HG03108 (cell line): Measurements from ENCODE around the gene WWOX.
A peak's percentile ranks its signal among the peaks of the same experiment; 100 is the strongest.

Source experiments
- ATAC-seq: cut with Tn5 transposase; IDR thresholded peaks from one replicate; pipeline ENCODE4 v1.9.1; 2021; ENCODE audit warnings: moderate library complexity; ENCODE audit not compliant: unreplicated experiment

Gene WWOX

DNA sequence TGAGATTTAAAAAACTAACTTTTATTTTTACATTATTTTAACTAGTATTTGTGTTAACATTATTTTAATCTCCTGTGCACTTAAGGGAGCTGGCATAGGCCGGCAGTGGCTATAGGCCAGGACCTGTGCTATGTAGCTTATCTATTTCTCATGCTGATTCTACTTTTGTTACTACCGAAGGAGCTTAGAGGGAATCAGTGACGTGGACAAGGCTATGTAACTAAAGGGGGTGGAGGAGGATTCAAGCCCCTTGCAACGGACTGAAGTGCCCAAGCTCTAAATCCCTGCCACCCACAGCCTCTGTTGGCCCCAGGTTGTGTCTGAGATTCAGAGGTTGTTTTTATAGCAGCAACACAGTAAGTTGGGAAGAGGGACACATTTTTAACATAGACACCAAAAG, 356.4 kb downstream of the WWOX start:
- ATAC-seq, result no peak

DNA sequence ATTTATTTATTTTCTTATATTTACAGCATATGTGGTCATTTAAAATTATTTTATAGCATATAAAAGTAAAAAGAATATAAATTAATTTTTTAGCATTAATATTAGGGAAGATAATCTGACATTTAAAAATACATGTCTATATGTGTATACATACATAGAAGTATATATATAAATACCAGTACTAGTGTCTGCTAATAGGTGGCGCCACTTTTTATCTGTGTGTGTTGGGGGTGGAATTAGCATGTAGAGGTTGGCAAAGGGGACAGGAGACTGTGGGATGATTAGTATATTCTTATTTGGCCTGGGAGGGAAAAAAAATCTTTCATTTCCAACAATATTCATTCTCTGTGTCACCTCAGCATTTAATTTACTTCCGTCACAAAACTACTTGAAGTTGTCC, 359.1 kb downstream of the WWOX start:
- ATAC-seq, result no peak

DNA sequence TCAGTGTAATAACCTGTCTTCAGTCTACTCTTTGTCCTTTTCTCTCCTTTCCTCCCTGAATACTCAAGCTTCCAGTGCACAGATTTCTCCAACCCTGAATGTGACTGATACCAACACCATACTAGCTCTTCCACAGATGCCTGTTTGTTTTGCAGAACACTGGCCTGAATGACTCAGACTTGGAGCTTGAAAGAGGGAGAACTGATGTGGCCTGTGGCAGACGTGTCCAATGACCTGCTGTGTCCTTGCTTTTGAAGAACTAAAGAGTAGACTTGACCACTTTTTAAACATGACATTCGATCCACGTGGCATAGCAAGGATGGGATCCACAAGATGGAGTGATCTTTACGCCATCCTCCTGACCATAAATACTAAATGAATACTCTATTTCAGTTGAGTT, 361.0 kb downstream of the WWOX start:
- ATAC-seq, result no peak

DNA sequence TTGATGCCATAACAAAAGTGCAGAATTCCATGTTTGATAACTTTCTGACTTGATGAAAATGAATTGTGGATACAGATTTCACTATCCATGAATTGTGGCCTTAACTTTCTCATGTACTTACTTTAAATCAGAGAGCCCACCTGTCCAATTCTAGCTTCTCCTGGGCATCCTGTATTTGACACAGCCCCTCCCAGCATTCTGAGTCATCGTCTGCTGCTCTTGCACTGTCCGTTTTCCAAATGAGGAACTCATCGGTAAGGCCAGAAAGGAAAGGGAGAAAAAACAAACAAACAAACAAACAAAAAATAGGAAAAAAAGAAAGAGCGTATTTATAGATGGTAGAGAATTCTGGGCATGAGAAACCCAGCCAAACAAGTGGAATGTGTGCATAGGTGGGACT, 361.6 kb downstream of the WWOX start:
- no peak for ATAC-seq

DNA sequence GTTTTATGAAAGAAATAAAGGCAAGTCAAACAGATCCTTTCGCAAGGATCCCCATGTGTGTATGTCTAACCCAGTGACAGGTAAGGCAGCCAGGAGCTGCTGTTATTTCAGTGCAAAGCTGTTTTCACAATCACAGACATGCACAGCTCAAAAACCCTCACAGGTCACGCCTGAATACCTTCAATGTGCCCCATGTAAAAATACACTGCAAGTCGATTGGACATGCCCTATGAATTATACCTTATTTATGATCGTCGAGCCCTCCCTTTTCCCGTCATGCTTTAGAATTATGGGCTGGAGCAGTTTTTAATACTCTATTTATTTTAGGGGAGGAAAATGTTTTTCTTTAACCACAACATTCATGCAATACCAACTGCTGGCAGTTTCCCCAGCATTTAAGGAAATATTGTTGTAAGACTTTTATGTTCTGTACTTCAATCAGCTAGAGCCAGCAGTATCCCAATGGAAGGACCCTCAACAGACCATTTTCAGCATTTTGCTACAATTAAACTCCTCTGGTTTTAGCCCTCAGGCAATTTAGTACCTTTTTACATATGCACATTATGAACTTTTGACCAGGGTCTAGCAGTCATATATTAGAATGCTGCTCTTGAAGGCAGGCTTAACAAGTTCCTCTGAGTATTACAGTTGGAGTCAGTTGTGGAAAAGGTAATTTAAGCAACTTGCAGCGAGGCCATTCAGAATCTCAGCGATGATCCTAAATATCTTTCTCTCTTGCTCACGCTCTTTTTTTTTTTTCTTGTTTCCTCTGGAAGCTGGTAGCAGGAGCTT, 362.2 kb downstream of the WWOX start:
- ATAC-seq, result no peak

DNA sequence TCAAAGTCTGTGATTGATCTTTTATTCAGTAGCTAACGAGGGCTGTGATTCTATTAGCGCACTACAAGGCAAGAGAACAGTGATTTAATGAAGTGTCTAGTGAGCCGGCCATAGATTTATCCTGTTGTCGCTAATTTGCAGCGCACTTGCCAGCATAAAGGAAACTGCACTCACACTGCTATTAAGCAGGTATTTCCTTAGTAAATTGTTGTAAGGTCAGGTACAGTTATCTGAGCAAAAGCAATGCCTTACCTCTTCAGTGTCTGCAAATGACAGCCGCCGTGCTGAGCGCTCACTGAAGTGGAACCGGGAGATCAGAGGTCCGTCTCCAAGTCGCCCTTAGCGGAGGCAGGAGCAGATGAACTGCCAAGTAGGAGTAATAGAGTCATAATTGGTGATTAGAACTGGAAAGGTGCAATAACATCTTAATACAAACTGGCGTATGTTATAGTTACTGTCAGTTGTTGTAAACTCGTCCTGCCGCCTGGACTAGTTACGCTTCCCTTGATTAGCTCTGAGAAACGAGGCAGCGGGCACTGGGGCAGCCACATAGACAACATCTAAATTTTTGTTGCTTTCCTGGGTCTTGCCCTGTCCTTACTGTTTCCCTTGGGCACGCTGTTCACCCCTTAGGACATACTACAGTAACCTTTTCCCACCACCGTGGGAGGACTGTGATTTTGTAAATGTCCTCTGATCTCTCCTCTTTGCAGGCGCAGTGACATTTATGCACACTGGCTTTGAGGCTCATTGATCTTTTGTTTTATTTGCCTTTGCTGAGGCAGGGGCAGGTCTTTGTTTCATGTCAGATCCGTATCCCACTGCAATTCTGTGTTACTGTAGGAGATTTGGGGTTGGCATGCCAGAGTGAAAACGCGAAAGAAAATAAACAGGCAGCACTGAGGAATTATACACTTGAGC, 363.1 kb downstream of the WWOX start:
- ATAC-seq, result no peak

DNA sequence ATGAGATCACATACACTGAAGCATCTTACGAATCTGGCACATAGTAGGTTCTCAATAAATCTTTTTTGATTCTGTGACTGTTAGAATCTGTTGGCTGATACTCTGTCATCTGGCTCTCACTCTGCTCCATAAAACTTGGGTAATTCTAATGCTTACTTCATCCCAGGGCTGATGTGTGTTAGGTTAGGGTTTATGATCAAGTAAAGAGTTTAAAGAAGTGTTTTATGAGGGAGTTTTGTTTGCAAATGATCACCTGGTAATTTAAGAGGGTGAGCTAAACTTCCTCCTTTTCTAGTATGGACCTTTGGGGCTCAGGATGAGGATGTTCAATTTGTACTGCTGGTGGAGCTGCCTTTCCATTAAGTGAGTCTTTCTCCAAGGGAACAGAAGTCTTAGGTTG, 364.1 kb downstream of the WWOX start:
- ATAC-seq, result no peak

DNA sequence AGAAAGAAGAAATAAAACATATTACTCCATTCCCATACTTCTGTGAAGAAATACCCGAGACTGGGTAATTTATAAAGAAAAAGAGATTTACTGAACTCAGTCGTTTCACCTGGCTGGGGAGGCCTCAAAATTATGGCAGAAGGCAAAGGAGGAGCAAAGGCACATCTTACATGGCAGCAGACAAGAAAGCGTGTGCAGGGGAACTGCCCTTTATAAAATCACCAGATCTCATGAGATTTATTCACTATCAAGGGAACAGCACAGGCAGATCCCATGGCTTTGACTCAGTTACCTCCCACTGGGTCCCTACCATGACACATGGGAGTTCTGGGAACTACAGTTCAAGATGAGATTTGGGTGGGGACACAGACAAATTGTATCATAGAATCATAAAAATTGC, 365.4 kb downstream of the WWOX start:
- ATAC-seq, result no peak

DNA sequence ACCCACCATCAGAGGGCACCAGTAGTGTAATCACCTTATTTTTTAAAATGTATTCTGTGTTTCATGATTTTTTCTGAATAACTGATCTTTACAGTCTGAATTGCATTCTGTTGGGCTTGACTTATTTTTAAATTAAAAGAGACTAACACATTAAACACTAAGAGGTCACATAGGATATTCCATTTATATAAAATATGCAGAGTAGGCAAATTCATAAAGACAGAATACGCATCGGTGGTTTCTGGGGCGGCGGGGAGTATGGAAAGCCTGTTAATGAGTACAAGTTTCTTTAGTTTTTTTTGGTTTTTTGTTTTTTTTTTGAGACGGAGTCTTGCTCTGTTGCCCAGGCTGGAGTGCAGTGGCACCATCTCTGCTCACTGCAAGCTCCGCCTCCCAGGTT, 366.3 kb downstream of the WWOX start:
- no peak for ATAC-seq

DNA sequence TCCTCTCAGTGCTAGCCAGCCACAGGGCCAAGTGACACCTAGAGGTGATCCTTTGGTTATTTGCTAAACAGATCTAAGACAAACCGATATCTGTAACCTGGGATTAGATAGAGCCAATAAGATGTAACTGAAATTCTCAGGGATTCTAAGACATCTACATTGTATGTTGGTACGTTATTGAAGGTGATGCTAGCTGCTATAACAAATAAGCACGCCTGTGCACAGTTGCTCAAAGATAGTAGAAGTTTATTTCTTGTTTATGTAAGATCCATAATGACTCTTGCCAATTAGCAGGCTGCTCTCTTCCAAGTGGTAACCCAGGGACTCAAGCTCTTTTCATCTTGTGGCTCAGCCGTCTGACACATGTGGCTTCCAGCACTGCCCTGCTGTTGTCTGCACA, 370.3 kb downstream of the WWOX start:
- no peak for ATAC-seq

DNA sequence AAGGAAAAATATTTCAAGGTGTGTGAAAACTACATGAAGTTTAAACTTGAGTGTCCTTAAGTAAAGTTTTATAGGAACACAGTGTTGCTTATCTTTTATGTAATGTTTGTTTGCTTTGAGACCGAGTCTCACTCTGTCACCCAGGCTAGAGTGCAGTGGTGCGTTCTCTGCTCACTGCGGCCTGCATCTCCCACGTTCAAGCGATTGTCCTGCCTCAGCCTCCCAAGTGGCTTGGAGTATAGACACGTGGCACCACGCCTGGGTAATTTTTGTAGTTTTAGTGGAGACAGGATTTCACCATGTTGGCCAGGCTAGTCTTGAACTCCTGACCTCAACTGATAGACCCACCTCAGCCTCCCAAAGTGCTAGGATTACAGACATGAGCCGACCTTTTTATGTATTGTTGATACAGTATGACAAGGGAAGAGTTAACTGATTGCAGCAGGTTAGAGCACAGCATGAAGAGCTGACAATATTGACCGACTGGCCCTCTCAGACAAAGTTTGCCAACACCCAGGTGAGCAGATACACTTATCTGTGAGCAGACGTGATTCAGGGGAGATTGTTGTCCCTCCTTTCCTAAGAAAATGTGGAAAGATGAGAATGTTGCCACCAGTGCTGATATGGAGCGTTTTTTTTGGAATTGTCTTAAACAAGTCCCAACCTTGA, 373.7 kb downstream of the WWOX start:
- ATAC-seq, result no peak

DNA sequence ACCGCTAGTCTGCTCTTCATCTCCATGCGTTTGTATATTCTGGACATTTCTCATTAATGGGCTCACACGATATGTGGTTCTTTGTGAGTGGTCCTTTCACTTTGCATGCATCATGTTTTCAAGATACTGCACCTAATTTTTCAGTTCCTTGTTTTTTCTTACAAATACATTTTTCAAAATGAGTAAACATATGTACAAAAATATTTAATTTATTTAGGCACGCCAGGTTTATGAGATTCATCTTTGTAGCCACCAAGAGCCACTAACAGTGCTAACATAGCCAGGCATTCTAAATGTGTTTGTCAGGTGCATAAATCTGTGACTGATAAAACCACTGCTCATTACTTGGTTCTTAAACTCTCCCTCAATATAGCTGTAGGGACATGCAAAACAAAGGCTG, 375.3 kb downstream of the WWOX start:
- peak; percentile 55 for ATAC-seq

DNA sequence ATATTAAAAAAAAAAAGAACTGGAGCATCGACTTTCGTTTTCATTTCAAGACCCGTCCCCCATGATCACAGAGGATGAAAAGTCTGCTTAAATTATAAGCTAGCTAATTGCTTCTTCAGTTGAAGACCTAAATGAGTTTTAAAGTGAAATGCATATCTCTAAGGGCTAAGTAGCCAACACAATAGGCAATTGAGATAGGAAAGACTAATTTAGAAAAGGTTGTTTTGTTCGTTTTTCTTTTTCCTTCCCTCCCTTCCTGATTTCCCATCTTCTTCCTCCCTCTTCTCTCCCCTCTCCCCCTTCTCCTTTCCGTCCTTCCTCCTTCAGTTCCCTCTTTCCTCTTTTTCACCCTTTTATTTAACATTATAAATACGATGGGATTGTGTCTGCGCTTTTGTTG, 377.2 kb downstream of the WWOX start:
- ATAC-seq, result no peak

DNA sequence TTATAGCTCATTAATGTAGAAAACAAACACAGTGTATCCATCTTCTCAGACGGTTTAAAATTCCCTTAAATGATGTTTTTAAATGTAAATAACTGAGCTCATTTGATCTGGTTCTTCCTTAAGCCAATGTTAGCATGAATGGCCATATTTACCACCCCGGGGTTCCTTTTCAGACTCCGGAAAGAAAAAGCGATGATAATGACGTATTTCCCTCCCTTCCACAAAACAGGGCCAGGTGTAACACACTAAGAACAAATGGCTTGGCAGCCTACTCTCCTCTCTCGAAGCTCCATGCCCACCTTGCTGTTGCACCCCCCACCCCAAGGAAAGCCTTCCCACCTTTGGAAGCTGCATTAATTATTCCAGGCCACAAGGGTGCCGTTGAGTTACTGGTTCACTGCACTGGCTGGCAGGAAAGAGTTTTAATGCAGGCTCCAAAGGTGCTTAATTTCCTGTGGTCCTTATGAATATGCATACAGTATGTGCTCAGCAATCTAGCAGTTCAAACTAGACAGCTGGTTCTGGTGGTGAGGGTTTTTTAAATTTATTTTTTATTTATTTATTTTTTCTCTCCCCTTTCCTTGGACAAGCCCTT, 378.9 kb downstream of the WWOX start:
- no peak for ATAC-seq

DNA sequence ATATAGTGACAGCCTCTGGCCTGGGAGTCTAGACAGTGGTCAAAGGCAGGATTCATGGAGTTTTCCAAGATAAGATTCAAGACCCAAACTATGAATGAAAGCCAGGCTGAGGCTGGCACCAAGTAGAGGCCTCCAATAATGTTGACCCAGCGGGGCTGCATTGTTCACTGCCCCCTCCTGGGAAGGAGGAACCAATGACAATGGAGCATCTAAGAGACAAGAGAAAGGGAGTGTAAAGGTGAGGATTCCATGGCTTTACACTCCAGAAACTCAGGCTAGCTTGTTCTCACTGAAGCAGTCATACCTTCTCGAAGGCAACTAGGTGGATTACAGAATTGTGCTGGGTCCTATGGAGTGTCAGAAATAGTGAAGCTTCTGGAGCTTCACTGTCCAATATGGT, 380.3 kb downstream of the WWOX start:
- ATAC-seq, result no peak

DNA sequence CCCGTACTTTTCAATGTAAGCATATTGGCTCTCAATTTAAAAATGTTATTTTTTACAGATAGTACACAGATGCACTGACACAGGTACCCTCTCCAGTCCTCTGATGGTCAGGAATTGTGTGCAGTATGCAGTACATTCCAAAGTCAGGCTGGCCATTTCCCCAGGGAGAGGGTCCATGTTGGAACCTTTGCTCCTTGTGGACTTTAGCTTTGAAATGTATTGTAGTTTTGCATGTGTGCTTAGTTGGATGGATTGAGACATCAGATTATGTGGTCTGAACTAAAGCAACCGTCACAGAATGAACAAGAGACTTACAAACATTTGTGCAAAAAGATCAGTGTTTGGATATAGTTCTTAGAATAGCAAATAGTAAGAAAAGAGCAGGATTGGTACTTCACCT, 381.1 kb downstream of the WWOX start:
- ATAC-seq, result no peak

DNA sequence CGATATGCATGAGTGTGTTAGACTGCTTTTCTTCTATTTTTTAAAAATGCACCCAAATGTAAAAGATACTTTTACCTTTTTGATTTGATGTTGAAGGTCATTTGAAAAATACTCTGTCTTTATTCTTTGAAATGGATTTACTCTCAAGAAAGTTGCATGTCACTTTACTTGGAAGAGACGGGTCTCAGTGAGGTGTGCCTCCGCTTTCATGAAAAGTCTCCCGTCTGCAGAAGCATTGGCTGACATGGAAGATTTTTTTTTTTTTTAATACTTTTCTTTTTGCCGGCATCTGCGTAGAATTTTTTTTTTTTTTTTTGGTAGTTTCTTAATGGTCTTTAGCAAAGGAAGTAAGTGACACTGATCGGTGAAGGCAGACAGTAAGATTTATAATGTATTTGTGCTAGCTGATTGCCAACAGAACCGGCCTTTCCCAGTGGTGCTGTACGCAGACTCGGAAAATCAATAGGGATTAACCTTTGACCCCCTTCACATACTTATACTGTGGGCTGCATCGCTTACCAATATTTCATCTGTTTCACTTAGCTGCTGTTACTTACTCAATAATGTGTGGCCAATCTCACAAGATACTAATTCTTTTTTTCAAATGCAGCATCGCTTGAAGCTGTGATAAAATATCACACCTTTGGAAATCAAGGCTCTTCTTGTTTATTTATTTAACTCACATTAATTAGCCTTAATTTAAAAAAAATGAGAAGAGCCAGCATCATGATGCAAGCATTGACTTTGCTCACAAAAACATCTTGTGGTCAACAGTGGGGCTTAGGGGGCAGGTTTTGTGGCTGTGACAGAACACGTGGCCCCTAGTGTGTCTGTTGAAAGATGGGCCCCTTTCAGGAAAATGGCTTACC, 383.9 kb downstream of the WWOX start:
- no peak for ATAC-seq

DNA sequence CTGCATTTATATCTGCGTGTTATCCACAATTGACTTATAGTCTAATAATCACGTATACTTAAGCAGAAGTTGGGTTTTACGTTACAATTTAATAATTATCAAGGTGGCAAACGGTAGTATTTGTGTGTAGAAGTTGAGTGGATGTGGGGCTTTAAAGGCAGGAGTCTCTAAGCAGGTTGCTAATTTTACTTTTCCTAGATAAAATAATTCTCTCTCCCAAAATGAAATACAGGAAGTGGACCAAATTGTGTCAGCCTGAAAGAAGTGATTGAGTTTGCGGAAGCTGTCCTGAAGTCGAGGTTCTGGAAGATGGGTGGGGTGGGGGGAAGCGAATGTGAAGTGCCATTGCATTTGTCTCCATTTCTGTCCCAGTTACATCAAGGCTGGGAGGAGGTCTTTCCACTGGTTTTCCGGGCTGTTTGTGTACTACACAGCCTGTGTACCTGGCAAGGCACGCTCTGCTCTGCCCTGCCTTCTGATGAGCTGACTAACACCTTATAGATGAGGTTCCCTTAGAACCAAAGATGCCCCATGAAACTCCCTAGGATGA, 385.1 kb downstream of the WWOX start:
- ATAC-seq, result no peak

DNA sequence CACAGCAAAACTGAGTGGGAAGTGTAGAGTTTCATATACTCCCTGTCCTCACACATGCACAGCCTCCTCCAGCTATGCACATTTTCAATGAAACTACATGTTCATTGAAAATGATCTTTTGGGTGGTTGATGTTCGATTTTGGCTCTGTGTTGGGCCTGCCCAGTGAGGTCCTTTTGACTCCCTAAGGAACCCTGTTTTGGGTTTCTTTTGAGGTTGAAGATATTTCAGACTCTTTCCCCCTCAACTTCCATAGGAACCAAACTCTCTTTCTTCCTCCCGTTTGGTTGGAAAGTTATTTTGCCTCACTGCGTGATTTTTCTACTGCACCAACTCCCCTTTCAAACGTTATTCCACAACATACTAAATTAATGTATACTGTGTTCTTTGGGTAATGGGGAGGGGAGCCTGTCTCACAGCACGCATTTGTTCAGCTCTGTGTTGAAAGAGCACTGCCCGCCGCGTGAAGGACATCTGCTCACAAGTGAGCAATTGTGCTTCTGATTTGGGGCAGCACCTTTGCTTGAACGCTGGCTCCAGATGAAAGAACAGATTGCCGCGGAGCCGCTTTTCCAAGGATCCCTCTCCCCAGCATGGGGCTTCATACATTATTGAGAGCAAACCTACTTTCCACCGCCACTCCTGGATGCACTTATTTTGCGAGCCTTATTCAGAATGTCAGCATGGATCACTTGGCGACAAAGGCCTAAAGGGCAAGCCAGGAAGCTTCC, 385.9 kb downstream of the WWOX start:
- ATAC-seq, result no peak

DNA sequence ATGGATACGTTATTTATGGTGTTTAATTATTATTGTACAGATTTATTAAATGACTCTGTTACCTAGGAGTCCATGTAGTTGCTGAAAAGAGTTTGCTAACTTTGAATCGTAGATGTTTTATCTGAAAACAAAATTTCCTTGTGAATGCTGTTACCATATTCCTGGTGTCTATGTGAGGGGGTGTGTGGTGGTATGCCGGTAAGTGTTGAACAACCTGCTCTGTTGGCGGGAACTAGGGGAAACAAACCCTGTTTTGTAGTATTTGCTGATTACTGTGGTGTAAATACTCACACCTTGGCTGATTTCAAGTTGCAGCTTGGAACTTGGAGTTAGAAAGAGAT, 386.4 kb downstream of the WWOX start:
- ATAC-seq, result no peak
